GM23338 (cell line): Measurements from ENCODE around the gene PRKCH. TPM values are rescaled to one million over a fixed set of nuclear protein-coding genes. Genes with fewer than 3 reads are reported as not detected.

Experiments
- ATAC-seq: fragments of 200-7000 bp; cut with Tn5 transposase; 3 replicates; pipeline ENCODE4 v1.9.1; 2020
- DNase-seq: peaks from one replicate; pipeline ENCODE4 v3.0.0-alpha.2; 2015; ENCODE audit warnings: low spot score
- H2AFZ ChIP-seq: fragments of 200-600 bp; sonication (generic); 2 replicates; pipeline ENCODE4 v1.8.0; 2016; ENCODE audit warnings: antibody characterized with exemption, mild to moderate bottlenecking, moderate library complexity
- H3F3A ChIP-seq: fragments of 200-600 bp; sonication (generic); replicated peaks from 2 replicates; pipeline ENCODE4 v1.8.0; 2017; ENCODE audit warnings: antibody characterized with exemption, mixed run types, low read depth
- H3K27ac ChIP-seq: fragments of 200-600 bp; sonication (generic); 2 replicates; pipeline ENCODE4 v1.6.1; 2016; ENCODE audit warnings: low read depth
- H3K27me3 ChIP-seq: fragments of 200-600 bp; sonication (generic); 2 replicates; pipeline ENCODE4 v1.8.0; 2016; ENCODE audit warnings: mild to moderate bottlenecking, mixed run types, moderate library complexity; ENCODE audit not compliant: insufficient read depth
- H3K36me3 ChIP-seq: fragments of 200-600 bp; sonication (generic); 2 replicates; pipeline ENCODE4 v1.8.0; 2016; ENCODE audit warnings: mild to moderate bottlenecking; ENCODE audit not compliant: insufficient read depth
- H3K4me1 ChIP-seq: fragments of 200-600 bp; sonication (generic); 2 replicates; pipeline ENCODE4 v1.8.0; 2016; ENCODE audit warnings: mild to moderate bottlenecking, moderate library complexity; ENCODE audit not compliant: insufficient read depth
- H3K4me2 ChIP-seq: fragments of 200-600 bp; sonication (generic); 2 replicates; pipeline ENCODE4 v1.7.1; 2017; ENCODE audit warnings: mixed run types
- H3K4me3 ChIP-seq: fragments of 200-600 bp; sonication (generic); 2 replicates; pipeline ENCODE4 v1.6.1; 2016; ENCODE audit warnings: mixed run types
- H3K79me2 ChIP-seq: fragments of 200-600 bp; sonication (generic); replicated peaks from 2 replicates; pipeline ENCODE4 v1.8.0; 2017; ENCODE audit warnings: mild to moderate bottlenecking; ENCODE audit not compliant: insufficient read depth
- H3K9me2 ChIP-seq: fragments of 200-600 bp; sonication (generic); 2 replicates; pipeline ENCODE4 v1.8.0; 2017; ENCODE audit not compliant: insufficient read depth
- H4K20me1 ChIP-seq: fragments of 200-600 bp; sonication (generic); replicated peaks from 2 replicates; pipeline ENCODE4 v1.8.0; 2017; ENCODE audit warnings: mild to moderate bottlenecking; ENCODE audit not compliant: insufficient read depth
- H3K27ac Mint-ChIP-seq: 2 replicates; pipeline ENCODE4 v1.8.0; 2020; ENCODE audit warnings: inconsistent platforms, mild to moderate bottlenecking, moderate library complexity, mixed read lengths
- H3K27me3 Mint-ChIP-seq: 3 replicates; pipeline ENCODE4 v1.8.0; 2022; ENCODE audit warnings: low read depth, mild to moderate bottlenecking, moderate library complexity, mixed read lengths, inconsistent platforms; ENCODE audit not compliant: insufficient read depth, poor library complexity
- H3K36me3 Mint-ChIP-seq: 3 replicates; pipeline ENCODE4 v1.8.0; 2021; ENCODE audit warnings: low read depth, mild to moderate bottlenecking, inconsistent platforms, moderate library complexity, mixed read lengths
- H3K4me1 Mint-ChIP-seq: 3 replicates; pipeline ENCODE4 v1.8.0; 2020; ENCODE audit warnings: mild to moderate bottlenecking, inconsistent platforms, mixed read lengths
- H3K4me3 Mint-ChIP-seq: 3 replicates; pipeline ENCODE4 v1.8.0; 2021; ENCODE audit warnings: moderate library complexity, mild to moderate bottlenecking, inconsistent platforms, mixed read lengths
- H3K9me3 Mint-ChIP-seq: 3 replicates; pipeline ENCODE4 v1.8.0; 2020; ENCODE audit warnings: moderate library complexity, mild to moderate bottlenecking, inconsistent platforms, mixed read lengths
- CREB1 ChIP-seq: fragments of 250-450 bp; sonication (Bioruptor Pico); IDR thresholded peaks from 2 replicates; pipeline ENCODE4 v1.5.0; 2020; ENCODE audit warnings: low read depth, mild to moderate bottlenecking, moderate library complexity
- EZH2 ChIP-seq: fragments of 200-600 bp; sonication (generic); IDR thresholded peaks from one replicate; pipeline ENCODE4 v1.8.0; 2017; ENCODE audit warnings: antibody characterized with exemption, mild to moderate bottlenecking, low read depth; ENCODE audit not compliant: unreplicated experiment
- JUNB ChIP-seq: IDR thresholded peaks from one replicate; pipeline ENCODE4 v1.6.1; 2016; ENCODE audit warnings: antibody characterized with exemption; ENCODE audit not compliant: unreplicated experiment
- NANOG ChIP-seq: IDR thresholded peaks from 2 replicates; pipeline ENCODE4 v1.6.1; 2016; ENCODE audit warnings: antibody characterized with exemption, borderline replicate concordance
- STAT1 ChIP-seq: IDR thresholded peaks from one replicate; pipeline ENCODE4 v1.6.1; 2016; ENCODE audit warnings: antibody characterized with exemption; ENCODE audit not compliant: unreplicated experiment
- ZNF114 ChIP-seq: fragments of 250-450 bp; sonication (Bioruptor Pico); IDR thresholded peaks from 2 replicates; pipeline ENCODE4 v1.5.0; 2020; ENCODE audit warnings: mild to moderate bottlenecking, moderate library complexity
- ZNF331 ChIP-seq: fragments of 250-450 bp; sonication (Bioruptor Pico); IDR thresholded peaks from 2 replicates; pipeline ENCODE4 v1.5.0; 2020; ENCODE audit warnings: low read depth, mild to moderate bottlenecking, moderate library complexity
- ZNF462 ChIP-seq: fragments of 250-450 bp; sonication (Bioruptor Pico); IDR thresholded peaks from 2 replicates; pipeline ENCODE4 v1.5.0; 2020; ENCODE audit warnings: mild to moderate bottlenecking, moderate library complexity
- polyA plus RNA-seq: library from polyadenylated mRNA; unstranded; fragments of >200 nt; fragmentation: Nextera tagmentation; extraction: Ambion mirVana; gene quantifications from 2 replicates; pipeline ENCODE4 v1.2.1, GENCODE V29; 2016
- total RNA-seq: library from RNA; depleted of rRNA; stranded (reverse); fragments of >200 nt; shearing (Covaris generic); gene quantifications from 2 replicates; pipeline ENCODE4 v1.2.3, GENCODE V29; 2014
- TF ChIP-seq, protein P1 (sequence below), 2 experiments: fragments of 200-600 bp in 1 of 2; sonication (generic) in 1 of 2; conservative IDR thresholded peaks; 2 replicates each; pipeline versions ENCODE4 v1.5.1 to v1.6.1; 2016 to 2017; ENCODE audit warnings: antibody characterized with exemption in 2 of 2, low read depth in 2 of 2, mild to moderate bottlenecking in 2 of 2, moderate library complexity in 1 of 2
- TF ChIP-seq, protein P2 (sequence below): IDR thresholded peaks from one replicate; pipeline ENCODE4 v1.6.1; 2018; ENCODE audit warnings: antibody characterized with exemption; ENCODE audit not compliant: unreplicated experiment

The PRKCH gene
- total and polyA plus RNA-seq, 2 experiments from 2014 or later = 5.4 to 10.1 TPM

DNA sequence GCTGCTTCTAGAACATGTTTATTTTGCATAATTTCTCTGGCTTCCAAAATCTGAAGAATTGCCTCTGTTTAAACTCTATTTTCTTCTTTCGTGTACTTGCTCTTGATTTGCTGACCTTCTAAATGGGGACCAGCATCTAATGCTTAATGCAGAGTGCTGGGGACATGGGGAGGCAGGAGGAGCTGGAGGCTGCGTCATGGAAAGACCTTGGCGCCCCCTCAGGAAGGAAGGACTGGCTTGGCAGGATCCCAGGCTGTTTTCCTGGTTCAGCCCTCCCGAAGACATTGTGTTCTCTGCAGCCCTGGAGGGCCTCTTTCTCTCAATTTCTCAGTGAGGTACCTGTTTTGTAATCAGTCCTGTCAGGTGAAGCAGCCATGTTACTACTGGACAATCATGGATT is 5.5 kb downstream of the PRKCH start:
- TF ChIP-seq ZNF331 (no peak), JUNB (no peak)
- TF ChIP-seq, protein P1, sequence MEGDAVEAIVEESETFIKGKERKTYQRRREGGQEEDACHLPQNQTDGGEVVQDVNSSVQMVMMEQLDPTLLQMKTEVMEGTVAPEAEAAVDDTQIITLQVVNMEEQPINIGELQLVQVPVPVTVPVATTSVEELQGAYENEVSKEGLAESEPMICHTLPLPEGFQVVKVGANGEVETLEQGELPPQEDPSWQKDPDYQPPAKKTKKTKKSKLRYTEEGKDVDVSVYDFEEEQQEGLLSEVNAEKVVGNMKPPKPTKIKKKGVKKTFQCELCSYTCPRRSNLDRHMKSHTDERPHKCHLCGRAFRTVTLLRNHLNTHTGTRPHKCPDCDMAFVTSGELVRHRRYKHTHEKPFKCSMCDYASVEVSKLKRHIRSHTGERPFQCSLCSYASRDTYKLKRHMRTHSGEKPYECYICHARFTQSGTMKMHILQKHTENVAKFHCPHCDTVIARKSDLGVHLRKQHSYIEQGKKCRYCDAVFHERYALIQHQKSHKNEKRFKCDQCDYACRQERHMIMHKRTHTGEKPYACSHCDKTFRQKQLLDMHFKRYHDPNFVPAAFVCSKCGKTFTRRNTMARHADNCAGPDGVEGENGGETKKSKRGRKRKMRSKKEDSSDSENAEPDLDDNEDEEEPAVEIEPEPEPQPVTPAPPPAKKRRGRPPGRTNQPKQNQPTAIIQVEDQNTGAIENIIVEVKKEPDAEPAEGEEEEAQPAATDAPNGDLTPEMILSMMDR (conservative IDR thresholded peaks at IDR 0.05; ENCODE audit: low read depth in 2 of 2) = peak; percentile 37 to 53; a peak in 3 of 4 replicates
- DNase-seq (peak; percentile 53), ATAC-seq (peak; percentile 72)
- peaks cover 5% of the 10 kb centered on the region; the same call in 2 of the 3 replicates for H3K36me3 Mint-ChIP-seq
- no peak overlapping the region for H3K27ac Mint-ChIP-seq
- no peaks in the 10 kb centered on the region for H3K4me1 ChIP-seq
- no peak overlapping the region for H2AFZ ChIP-seq
- no peaks in the 10 kb centered on the region for H4K20me1 ChIP-seq
- peaks cover 16% of the 10 kb centered on the region for H3K27me3 Mint-ChIP-seq
- H3K9me2 ChIP-seq = no peaks in the 10 kb centered on the region
- H3K36me3 ChIP-seq = no peaks in the 10 kb centered on the region
- peaks cover 13% of the 10 kb centered on the region for H3K4me1 Mint-ChIP-seq
- no peak overlapping the region for H3K27ac ChIP-seq
- H3F3A ChIP-seq = no peaks in the 10 kb centered on the region
- H3K27me3 ChIP-seq = peaks cover 26% of the 10 kb centered on the region
- no peak overlapping the region for H3K4me3 Mint-ChIP-seq
- H3K9me3 Mint-ChIP-seq = peaks cover 9% of the 10 kb centered on the region
- no peak overlapping the region for H3K4me2 ChIP-seq
- no peaks in the 10 kb centered on the region for H3K79me2 ChIP-seq
- no peak overlapping the region for H3K4me3 ChIP-seq

GRCh38 chr14:61328626-61329262 is 7.4 kb downstream of the PRKCH start:
- Histone ChIP-seq H3K27ac (no peak overlapping the region), H3K36me3 (no peaks in the 10 kb centered on the region), H4K20me1 (no peaks in the 10 kb centered on the region), H3K4me2 (no peak overlapping the region), H3F3A (no peaks in the 10 kb centered on the region), H3K79me2 (no peaks in the 10 kb centered on the region), H3K27me3 (peaks cover 7% of the 10 kb centered on the region), H3K4me1 (no peaks in the 10 kb centered on the region), H2AFZ (no peak overlapping the region), H3K9me2 (no peaks in the 10 kb centered on the region), H3K4me3 (no peak overlapping the region)
- peaks cover 5% of the 10 kb centered on the region; the same call in 2 of the 3 replicates for H3K36me3 Mint-ChIP-seq
- no peak for ATAC-seq
- H3K27me3 Mint-ChIP-seq = peaks cover 2% of the 10 kb centered on the region
- no peak for DNase-seq
- no peak overlapping the region for H3K4me3 Mint-ChIP-seq
- H3K9me3 Mint-ChIP-seq = peaks cover 9% of the 10 kb centered on the region
- H3K4me1 Mint-ChIP-seq = peaks cover 6% of the 10 kb centered on the region
- no peak overlapping the region for H3K27ac Mint-ChIP-seq
- TF ChIP-seq NANOG (no peak), JUNB (no peak), ZNF462 (CRISPR knock-in tag) (no peak), ZNF331 (no peak), ZNF114 (CRISPR knock-in tag) (no peak), STAT1 (no peak), EZH2 (no peak), CREB1 (CRISPR knock-in tag) (no peak)
- TF ChIP-seq, protein P2, sequence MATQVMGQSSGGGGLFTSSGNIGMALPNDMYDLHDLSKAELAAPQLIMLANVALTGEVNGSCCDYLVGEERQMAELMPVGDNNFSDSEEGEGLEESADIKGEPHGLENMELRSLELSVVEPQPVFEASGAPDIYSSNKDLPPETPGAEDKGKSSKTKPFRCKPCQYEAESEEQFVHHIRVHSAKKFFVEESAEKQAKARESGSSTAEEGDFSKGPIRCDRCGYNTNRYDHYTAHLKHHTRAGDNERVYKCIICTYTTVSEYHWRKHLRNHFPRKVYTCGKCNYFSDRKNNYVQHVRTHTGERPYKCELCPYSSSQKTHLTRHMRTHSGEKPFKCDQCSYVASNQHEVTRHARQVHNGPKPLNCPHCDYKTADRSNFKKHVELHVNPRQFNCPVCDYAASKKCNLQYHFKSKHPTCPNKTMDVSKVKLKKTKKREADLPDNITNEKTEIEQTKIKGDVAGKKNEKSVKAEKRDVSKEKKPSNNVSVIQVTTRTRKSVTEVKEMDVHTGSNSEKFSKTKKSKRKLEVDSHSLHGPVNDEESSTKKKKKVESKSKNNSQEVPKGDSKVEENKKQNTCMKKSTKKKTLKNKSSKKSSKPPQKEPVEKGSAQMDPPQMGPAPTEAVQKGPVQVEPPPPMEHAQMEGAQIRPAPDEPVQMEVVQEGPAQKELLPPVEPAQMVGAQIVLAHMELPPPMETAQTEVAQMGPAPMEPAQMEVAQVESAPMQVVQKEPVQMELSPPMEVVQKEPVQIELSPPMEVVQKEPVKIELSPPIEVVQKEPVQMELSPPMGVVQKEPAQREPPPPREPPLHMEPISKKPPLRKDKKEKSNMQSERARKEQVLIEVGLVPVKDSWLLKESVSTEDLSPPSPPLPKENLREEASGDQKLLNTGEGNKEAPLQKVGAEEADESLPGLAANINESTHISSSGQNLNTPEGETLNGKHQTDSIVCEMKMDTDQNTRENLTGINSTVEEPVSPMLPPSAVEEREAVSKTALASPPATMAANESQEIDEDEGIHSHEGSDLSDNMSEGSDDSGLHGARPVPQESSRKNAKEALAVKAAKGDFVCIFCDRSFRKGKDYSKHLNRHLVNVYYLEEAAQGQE = no peak
